Measurements from ENCODE around the gene DMBT1.

The DMBT1 gene

DNA sequence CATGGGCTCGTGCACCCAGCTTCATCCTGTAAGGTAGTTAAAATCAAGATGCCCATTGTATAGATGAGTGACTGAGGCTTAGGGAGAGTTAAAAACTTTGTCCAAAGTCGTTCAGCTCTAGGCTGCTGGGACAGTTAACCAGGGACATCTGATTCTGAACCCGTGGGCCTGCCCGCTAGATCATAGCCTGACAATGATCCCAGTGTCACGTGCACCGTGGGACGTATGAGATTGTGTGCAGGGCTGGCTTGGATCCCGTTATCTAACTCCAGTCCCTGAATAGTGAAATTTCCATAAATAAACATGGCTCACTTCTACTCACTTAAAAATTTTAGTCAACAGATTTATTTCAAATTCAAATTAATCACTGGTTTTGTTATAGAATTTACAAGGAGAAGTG lies 114.2 kb downstream of the DMBT1 start:
- no peak for DNase-seq

DNA sequence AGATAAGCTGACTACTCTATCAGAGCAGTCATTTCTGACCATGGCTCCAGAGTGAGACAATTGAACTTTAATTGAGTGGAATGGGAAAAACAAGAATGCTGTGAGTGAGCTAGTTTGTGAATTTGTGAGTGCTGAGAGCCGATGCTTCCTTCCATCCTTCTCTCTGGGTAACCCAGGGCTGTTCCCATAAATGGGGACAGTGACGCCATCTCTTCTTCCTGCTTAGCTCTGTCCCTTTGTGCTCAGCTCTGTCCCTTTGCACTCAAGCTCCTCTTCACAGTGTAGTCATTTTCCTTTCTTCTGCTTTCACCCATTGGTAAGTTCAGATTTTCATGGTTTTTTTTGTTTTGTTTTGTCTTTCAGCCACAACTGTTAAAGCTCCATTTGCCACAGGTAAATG lies 114.7 kb downstream of the DMBT1 start:
- DNase-seq = no peak

DNA sequence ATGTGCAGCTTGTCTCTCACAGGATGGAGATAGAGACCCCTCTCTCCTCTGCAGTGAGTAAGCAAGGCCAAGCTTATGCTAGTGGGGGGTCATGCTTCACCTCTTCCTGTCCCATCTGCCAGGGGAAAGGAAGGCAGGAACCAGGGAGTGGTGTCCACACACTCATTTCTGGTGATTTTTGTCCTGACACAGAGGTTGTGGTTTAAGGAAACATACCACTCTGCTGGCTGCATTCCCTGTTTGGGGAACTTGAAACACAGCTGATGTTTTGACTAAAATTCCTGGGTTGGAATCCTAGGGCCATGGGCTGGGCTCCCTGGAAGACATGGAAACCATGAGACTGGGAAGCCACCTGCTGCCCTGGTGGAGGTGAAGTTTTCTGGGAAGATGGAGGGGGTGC lies 117.7 kb downstream of the DMBT1 start:
- no peak for DNase-seq

- no peak for DNase-seq
Observed at GRCh38 chr10:122682522-122682921, 122.0 kb downstream of the DMBT1 start.

DNA sequence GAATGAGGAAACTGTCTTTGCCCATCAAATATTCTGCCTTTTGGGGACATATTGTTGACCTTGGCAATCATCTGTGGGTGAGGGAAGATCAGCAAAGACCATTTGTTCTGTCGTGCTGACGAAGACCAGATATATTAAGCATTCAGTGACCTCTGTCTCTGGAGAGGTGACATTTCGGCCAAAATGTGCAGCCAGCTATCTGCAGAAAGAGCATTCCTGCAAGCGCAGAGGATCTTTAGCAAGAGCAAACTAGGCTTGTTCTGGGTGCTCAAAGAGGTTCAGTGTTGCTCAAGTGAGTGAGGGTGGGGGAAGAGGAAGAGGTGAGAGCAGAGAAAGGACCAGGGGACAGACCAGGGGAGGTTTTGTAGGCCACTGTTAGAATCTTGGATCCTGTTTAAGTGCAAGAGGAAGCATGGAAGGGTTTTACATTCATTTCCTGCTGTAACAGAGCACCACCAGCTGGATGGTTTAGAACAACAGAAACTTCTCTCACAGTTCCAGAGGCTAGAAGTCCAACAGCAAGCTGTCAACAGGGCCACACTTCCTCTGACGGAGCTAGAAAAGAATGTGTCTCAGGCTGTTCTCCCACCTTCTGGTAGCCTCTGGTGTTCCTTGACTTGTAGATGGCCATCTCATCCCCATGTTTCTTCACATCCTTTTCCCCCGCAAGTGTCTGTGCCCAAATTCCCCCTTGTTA lies 127.9 kb downstream of the DMBT1 start:
- no peak for DNase-seq

- no peak for DNase-seq
Observed at GRCh38 chr10:122689146-122689820, 128.7 kb downstream of the DMBT1 start.

DNA sequence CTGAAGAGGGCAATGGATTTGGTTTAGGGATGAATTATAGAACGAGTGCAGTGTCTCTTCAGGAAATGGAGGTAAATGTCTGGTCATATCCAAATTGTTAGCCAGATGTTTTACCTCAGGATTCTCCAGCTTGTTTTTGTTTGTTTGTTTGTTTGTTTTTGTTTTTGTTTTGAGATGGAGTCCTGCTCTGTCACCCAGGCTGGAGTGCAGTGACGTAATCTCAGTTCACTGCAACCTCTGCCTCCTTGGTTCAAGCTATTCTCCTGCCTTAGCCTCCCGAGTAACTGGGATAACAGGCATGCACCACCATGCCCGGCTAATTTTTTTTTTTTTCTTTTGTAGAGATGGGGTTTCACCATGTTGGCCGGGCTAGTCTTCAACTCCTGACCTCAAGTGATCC lies 132.2 kb downstream of the DMBT1 start:
- DNase-seq = no peak

Measured in NCI-H1105 treated with DMSO at 0.1 percent for 48 hours (cell line).